Lower leg skin (tissue), 3 donors: ENCODE measurements around the gene LARP6.

Experiments used
- POLR2A ChIP-seq, 2 donors: fragments of 450-650 bp; IDR thresholded peaks; one replicate each; pipeline ENCODE4 v1.6.1; 2016 to 2017; ENCODE audit warnings: antibody characterized with exemption in 2 of 2, mild to moderate bottlenecking in 1 of 2, moderate library complexity in 1 of 2
- TF ChIP-seq, protein P1 (sequence below), 3 donors: fragments of 450-650 bp; IDR thresholded peaks; one replicate each; pipeline ENCODE4 v1.5.1; 2016; ENCODE audit warnings: antibody characterized with exemption in 3 of 3, mild to moderate bottlenecking in 3 of 3, moderate library complexity in 2 of 3

GRCh38 chr15:70789213-70789612 is 64.7 kb downstream of the LARP6 start:
- TF ChIP-seq, protein P1, sequence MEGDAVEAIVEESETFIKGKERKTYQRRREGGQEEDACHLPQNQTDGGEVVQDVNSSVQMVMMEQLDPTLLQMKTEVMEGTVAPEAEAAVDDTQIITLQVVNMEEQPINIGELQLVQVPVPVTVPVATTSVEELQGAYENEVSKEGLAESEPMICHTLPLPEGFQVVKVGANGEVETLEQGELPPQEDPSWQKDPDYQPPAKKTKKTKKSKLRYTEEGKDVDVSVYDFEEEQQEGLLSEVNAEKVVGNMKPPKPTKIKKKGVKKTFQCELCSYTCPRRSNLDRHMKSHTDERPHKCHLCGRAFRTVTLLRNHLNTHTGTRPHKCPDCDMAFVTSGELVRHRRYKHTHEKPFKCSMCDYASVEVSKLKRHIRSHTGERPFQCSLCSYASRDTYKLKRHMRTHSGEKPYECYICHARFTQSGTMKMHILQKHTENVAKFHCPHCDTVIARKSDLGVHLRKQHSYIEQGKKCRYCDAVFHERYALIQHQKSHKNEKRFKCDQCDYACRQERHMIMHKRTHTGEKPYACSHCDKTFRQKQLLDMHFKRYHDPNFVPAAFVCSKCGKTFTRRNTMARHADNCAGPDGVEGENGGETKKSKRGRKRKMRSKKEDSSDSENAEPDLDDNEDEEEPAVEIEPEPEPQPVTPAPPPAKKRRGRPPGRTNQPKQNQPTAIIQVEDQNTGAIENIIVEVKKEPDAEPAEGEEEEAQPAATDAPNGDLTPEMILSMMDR (IDR thresholded peaks at IDR 0.05): no peak
- no peak for TF ChIP-seq POLR2A (IDR thresholded peaks at IDR 0.05)
